ENCODE measurements around the gene GPR139. TPM values are rescaled to one million over a fixed set of nuclear protein-coding genes. Genes with fewer than 3 reads are reported as not detected.

Gene GPR139
- total RNA-seq, 1 experiment from 2014 or later, result 0.22 TPM

DNA sequence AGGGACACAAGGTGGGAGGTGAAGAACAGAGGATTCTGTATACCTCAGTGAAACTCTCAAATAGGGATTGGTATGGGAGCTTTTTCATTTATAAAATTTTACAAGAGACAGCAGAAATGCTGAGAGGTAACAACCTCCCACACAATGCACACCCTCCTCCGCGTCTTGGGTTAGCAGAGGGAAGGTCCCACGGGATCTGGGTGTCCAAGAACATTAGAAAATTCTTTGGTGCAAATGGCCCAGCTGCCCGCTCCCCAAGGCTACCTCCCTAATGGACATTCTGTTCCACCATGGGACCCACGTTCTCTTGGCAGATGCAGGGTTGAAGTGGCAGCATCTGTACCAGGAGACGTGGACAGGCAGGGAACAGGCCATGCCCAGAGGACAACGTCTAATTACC, 22.5 kb downstream of the GPR139 start:
- no peaks in the 10 kb centered on the region for H3K36me3 Mint-ChIP-seq (ENCODE audit: insufficient read depth in 1 of 3, low read depth in 3 of 3)
- peaks cover 27% of the 10 kb centered on the region for H3K27me3 Mint-ChIP-seq (ENCODE audit: low read depth)
- H3K4me1 Mint-ChIP-seq, result peaks cover 11 to 14% of the 10 kb centered on the region in 2 experiments
- Histone ChIP-seq H3K56ac (ENCODE audit: insufficient read length, low read depth, low read length) (no peak overlapping the region), H3K4ac (ENCODE audit: low read depth, low read length) (no peak overlapping the region), H3K18ac (ENCODE audit: insufficient read length, low read depth, low read length) (no peak overlapping the region), H4K8ac (replicated peaks; ENCODE audit: insufficient read length, low read depth, low read length) (no peak overlapping the region), H3T11ph (ENCODE audit: low read length) (no peak overlapping the region), H3K23ac (ENCODE audit: insufficient read length, low read depth, low read length) (no peak overlapping the region), H4K20me1 (ENCODE audit: control insufficient read depth, insufficient read depth, insufficient read length) (no peaks in the 10 kb centered on the region), H3K27me3 (ENCODE audit: insufficient read depth, low read length) (no peaks in the 10 kb centered on the region), H3K23me2 (ENCODE audit: insufficient read length, low read depth, low read length, poor library complexity, severe bottlenecking) (no peaks in the 10 kb centered on the region), H3K27ac (ENCODE audit: insufficient read length, low read depth, low read length) (no peak overlapping the region), H2BK12ac (ENCODE audit: insufficient read length, low read depth, low read length) (no peak overlapping the region), H3K9ac (ENCODE audit: extremely low read depth, insufficient read length, low read length) (no peak overlapping the region), H3K79me2 (ENCODE audit: insufficient read depth, low read length) (no peaks in the 10 kb centered on the region), H2BK5ac (ENCODE audit: insufficient read length, low read length) (no peak overlapping the region), H2AK5ac (ENCODE audit: insufficient read length, low read length) (no peak overlapping the region), H3K14ac (ENCODE audit: insufficient read depth, low read length) (no peak overlapping the region), H3K79me1 (ENCODE audit: insufficient read depth, low read depth, low read length, poor library complexity, severe bottlenecking) (no peaks in the 10 kb centered on the region), H3K4me2 (ENCODE audit: insufficient read depth, insufficient read length, low read length) (no peak overlapping the region), H4K91ac (ENCODE audit: insufficient read length, low read depth, low read length) (no peak overlapping the region), H3K4me1 (ENCODE audit: insufficient read depth, low read length) (no peaks in the 10 kb centered on the region; the same call in 1 of the 2 replicates), H2BK15ac (ENCODE audit: low read depth, low read length) (no peak overlapping the region), H3K9me3 (ENCODE audit: control insufficient read depth, low read depth, low read length) (no peaks in the 10 kb centered on the region), H2BK20ac (ENCODE audit: low read depth, low read length, poor library complexity, severe bottlenecking) (no peak overlapping the region), H2BK120ac (ENCODE audit: low read depth, low read length, poor library complexity, severe bottlenecking) (no peak overlapping the region), H2AFZ (ENCODE audit: low read length) (no peak overlapping the region), H4K5ac (ENCODE audit: insufficient read length, low read depth, low read length) (no peak overlapping the region)
- DNase-seq, result no peak
- H3K9me3 Mint-ChIP-seq, result no peaks in the 10 kb centered on the region
- WGBS (ENCODE audit: extremely low coverage, insufficient read length, low lambda C conversion rate), result no CpG with 5 or more reads among the region's 7 CpGs
- H3K4me3 Mint-ChIP-seq, result no peak overlapping the region
- no peak for TF ChIP-seq CTCF (conservative IDR thresholded peaks at IDR 0.05)
- H3K27ac Mint-ChIP-seq, result no peak overlapping the region

All from H9 (cell line).